H9 (cell line): ENCODE results near the gene UBE3B. TPM values are rescaled to one million over a fixed set of nuclear protein-coding genes. Genes with fewer than 3 reads are reported as not detected.

Source experiments
- DNase-seq: peaks from one replicate; pipeline ENCODE4 v3.0.0-alpha.2; 2017
- H2AFZ ChIP-seq: one replicate; pipeline ENCODE4 v1.6.1; 2013; ENCODE audit warnings: mild to moderate bottlenecking, low read length, control low read depth, moderate library complexity
- H2AK5ac ChIP-seq: 2 replicates; pipeline ENCODE4 v1.6.1; 2013; ENCODE audit warnings: low read length, control low read depth, mixed read lengths; ENCODE audit not compliant: insufficient read length
- H2BK120ac ChIP-seq: one replicate; pipeline ENCODE4 v1.6.1; 2013; ENCODE audit warnings: low read depth, mild to moderate bottlenecking, low read length, control low read depth, inconsistent platforms; ENCODE audit not compliant: poor library complexity, severe bottlenecking
- H2BK12ac ChIP-seq: 2 replicates; pipeline ENCODE4 v1.6.1; 2013; ENCODE audit warnings: low read length, control low read depth, mixed read lengths, low read depth; ENCODE audit not compliant: insufficient read length
- H2BK15ac ChIP-seq: 2 replicates; pipeline ENCODE4 v1.6.1; 2013; ENCODE audit warnings: low read depth, low read length, control low read depth
- H2BK20ac ChIP-seq: one replicate; pipeline ENCODE4 v1.6.1; 2013; ENCODE audit warnings: low read depth, mild to moderate bottlenecking, low read length, control low read depth, inconsistent platforms; ENCODE audit not compliant: poor library complexity, severe bottlenecking
- H2BK5ac ChIP-seq: 2 replicates; pipeline ENCODE4 v1.6.1; 2013; ENCODE audit warnings: low read length, control low read depth, mixed read lengths; ENCODE audit not compliant: insufficient read length
- H3K14ac ChIP-seq: 2 replicates; pipeline ENCODE4 v1.6.1; 2013; ENCODE audit warnings: low read length, control low read depth; ENCODE audit not compliant: insufficient read depth
- H3K18ac ChIP-seq: 2 replicates; pipeline ENCODE4 v1.6.1; 2013; ENCODE audit warnings: low read depth, mild to moderate bottlenecking, mixed read lengths, low read length, control low read depth; ENCODE audit not compliant: insufficient read length
- H3K23ac ChIP-seq: 2 replicates; pipeline ENCODE4 v1.6.1; 2013; ENCODE audit warnings: low read length, control low read depth, mixed read lengths, low read depth; ENCODE audit not compliant: insufficient read length
- H3K23me2 ChIP-seq: 2 replicates; pipeline ENCODE4 v1.6.1; 2013; ENCODE audit warnings: low read depth, mild to moderate bottlenecking, mixed read lengths, low read length, control low read depth; ENCODE audit not compliant: insufficient read length, poor library complexity, severe bottlenecking
- H3K27ac ChIP-seq: 2 replicates; pipeline ENCODE4 v1.5.1; 2013; ENCODE audit warnings: low read length, control low read depth, mixed read lengths, low read depth; ENCODE audit not compliant: insufficient read length
- H3K27me3 ChIP-seq: 2 replicates; pipeline ENCODE4 v1.6.1; 2013; ENCODE audit warnings: low read length, control low read depth, inconsistent platforms; ENCODE audit not compliant: insufficient read depth
- H3K4ac ChIP-seq: 2 replicates; pipeline ENCODE4 v1.6.1; 2013; ENCODE audit warnings: low read depth, mild to moderate bottlenecking, control low read depth, inconsistent platforms, low read length, moderate library complexity
- H3K4me1 ChIP-seq: 2 replicates; pipeline ENCODE4 v1.6.1; 2013; ENCODE audit warnings: low read length, control low read depth, inconsistent platforms; ENCODE audit not compliant: insufficient read depth
- H3K4me2 ChIP-seq: 2 replicates; pipeline ENCODE4 v1.6.1; 2013; ENCODE audit warnings: low read length, control low read depth, mixed read lengths; ENCODE audit not compliant: insufficient read length, insufficient read depth
- H3K56ac ChIP-seq: 2 replicates; pipeline ENCODE4 v1.6.1; 2013; ENCODE audit warnings: low read depth, mild to moderate bottlenecking, mixed read lengths, low read length, control low read depth; ENCODE audit not compliant: insufficient read length
- H3K79me1 ChIP-seq: 2 replicates; pipeline ENCODE4 v1.6.1; 2013; ENCODE audit warnings: low read depth, mild to moderate bottlenecking, moderate library complexity, low read length, control low read depth, inconsistent platforms; ENCODE audit not compliant: insufficient read depth, poor library complexity, severe bottlenecking
- H3K79me2 ChIP-seq: 2 replicates; pipeline ENCODE4 v1.6.1; 2013; ENCODE audit warnings: low read length, control low read depth, inconsistent platforms; ENCODE audit not compliant: insufficient read depth
- H3K9ac ChIP-seq: 2 replicates; pipeline ENCODE4 v1.6.1; 2013; ENCODE audit warnings: low read length, control low read depth, mixed read lengths; ENCODE audit not compliant: insufficient read length; ENCODE audit errors: extremely low read depth
- H3K9me3 ChIP-seq: one replicate; pipeline ENCODE4 v1.6.1; 2013; ENCODE audit warnings: low read depth, low read length, inconsistent platforms; ENCODE audit not compliant: control insufficient read depth
- H3T11ph ChIP-seq: one replicate; pipeline ENCODE4 v1.6.1; 2013; ENCODE audit warnings: mild to moderate bottlenecking, low read length, control low read depth, inconsistent platforms
- H4K20me1 ChIP-seq: one replicate; pipeline ENCODE4 v1.6.1; 2013; ENCODE audit not compliant: control insufficient read depth, insufficient read length, insufficient read depth
- H4K5ac ChIP-seq: 2 replicates; pipeline ENCODE4 v1.6.1; 2013; ENCODE audit warnings: low read depth, mild to moderate bottlenecking, mixed read lengths, low read length, control low read depth; ENCODE audit not compliant: insufficient read length
- H4K8ac ChIP-seq: replicated peaks from 2 replicates; pipeline ENCODE4 v1.6.1; 2013; ENCODE audit warnings: low read length, control low read depth, mixed read lengths, low read depth; ENCODE audit not compliant: insufficient read length
- H4K91ac ChIP-seq: 2 replicates; pipeline ENCODE4 v1.6.1; 2013; ENCODE audit warnings: low read depth, mild to moderate bottlenecking, moderate library complexity, mixed read lengths, low read length, control low read depth; ENCODE audit not compliant: insufficient read length
- H3K27ac Mint-ChIP-seq, 3 experiments: 2 replicates in 2 of 3; 3 replicates in 1 of 3; pipeline ENCODE4 v1.8.0; 2020 to 2021; ENCODE audit warnings: mixed read lengths in 3 of 3, mild to moderate bottlenecking in 1 of 3, moderate library complexity in 1 of 3
- H3K27me3 Mint-ChIP-seq: 2 replicates; pipeline ENCODE4 v1.8.0; 2021; ENCODE audit warnings: low read depth, mild to moderate bottlenecking, moderate library complexity, mixed read lengths
- H3K36me3 Mint-ChIP-seq, 3 experiments: 2 replicates in 2 of 3; 3 replicates in 1 of 3; pipeline ENCODE4 v1.8.0; 2020 to 2021; ENCODE audit warnings: low read depth in 3 of 3, mixed read lengths in 3 of 3; ENCODE audit not compliant: insufficient read depth in 1 of 3
- H3K4me1 Mint-ChIP-seq, 2 experiments: 2 replicates each; pipeline ENCODE4 v1.8.0; 2020; ENCODE audit warnings: mixed read lengths in 2 of 2
- H3K4me3 Mint-ChIP-seq, 2 experiments: 2 replicates in 1 of 2; 3 replicates in 1 of 2; pipeline ENCODE4 v1.8.0; 2020 to 2021; ENCODE audit warnings: mild to moderate bottlenecking in 2 of 2, mixed read lengths in 2 of 2, moderate library complexity in 1 of 2
- H3K9me3 Mint-ChIP-seq, 2 experiments: 2 replicates in 1 of 2; 3 replicates in 1 of 2; pipeline ENCODE4 v1.8.0; 2020; ENCODE audit warnings: mild to moderate bottlenecking in 2 of 2, mixed read lengths in 2 of 2, moderate library complexity in 1 of 2
- CTCF ChIP-seq: fragments of 200-600 bp; sonication (generic); conservative IDR thresholded peaks from 3 replicates; pipeline ENCODE4 v1.8.0; 2021; ENCODE audit warnings: antibody characterized with exemption, mild to moderate bottlenecking
- WGBS: extraction: QIAGEN DNeasy Blood & Tissue Kit; methylation state at CpG from one replicate; pipeline ENCODE4 v1.1.7; 2013; ENCODE audit warnings: missing lambda C conversion rate, low lambda C conversion rate, mixed read lengths; ENCODE audit not compliant: insufficient read length; ENCODE audit errors: extremely low coverage; 5-methylcytosine and 5-hydroxymethylcytosine counted together
- total RNA-seq: library from RNA; stranded (reverse); gene quantifications from 2 replicates; pipeline ENCODE4 v1.2.1, GENCODE V29; 2021

UBE3B gene
- total RNA-seq, 1 experiment from 2014 or later: 24.2 TPM

- Histone ChIP-seq H2BK15ac (no peak overlapping the region), H3K23ac (no peak overlapping the region), H4K5ac (no peak overlapping the region), H3K56ac (no peak overlapping the region), H3K79me1 (no peaks in the 10 kb centered on the region), H2BK12ac (no peak overlapping the region), H3K23me2 (no peaks in the 10 kb centered on the region), H3K9me3 (no peaks in the 10 kb centered on the region), H2AFZ (no peak overlapping the region), H2BK120ac (no peak overlapping the region), H3K27ac (no peak overlapping the region), H3K4me1 (no peaks in the 10 kb centered on the region), H4K91ac (no peak overlapping the region), H2BK5ac (no peak overlapping the region), H3K4me2 (no peak overlapping the region), H2AK5ac (no peak overlapping the region), H4K20me1 (no peaks in the 10 kb centered on the region), H3T11ph (no peak overlapping the region), H3K79me2 (no peaks in the 10 kb centered on the region), H3K4ac (no peak overlapping the region), H3K14ac (no peak overlapping the region), H4K8ac (no peak overlapping the region), H2BK20ac (no peak overlapping the region), H3K18ac (no peak overlapping the region), H3K27me3 (no peaks in the 10 kb centered on the region), H3K9ac (no peak overlapping the region)
- no peak for DNase-seq
- TF ChIP-seq CTCF: no peak
- Mint-ChIP-seq H3K9me3 (no peaks in the 10 kb centered on the region; a peak in 2 of 5 replicates), H3K27ac (peak overlapping the region in 2 of 3 experiments; percentile 12 to 77; a peak in 3 of 7 replicates), H3K36me3 (peaks cover 14 to 29% (median 16%) of the 10 kb centered on the region in 3 experiments), H3K4me3 (no peak overlapping the region), H3K4me1 (peaks cover 0 to 3% of the 10 kb centered on the region in 2 experiments; a peak in 1 of 4 replicates), H3K27me3 (no peaks in the 10 kb centered on the region)
- no CpG with 5 or more reads among the region's 10 CpGs for WGBS
Observed at GRCh38 chr12:109561711-109562030, 84.2 kb downstream of the UBE3B start.
